Stimulated activated CD4-positive, alpha-beta T cell treated with anti-CD3 and anti-CD28 coated beads, TNF-alpha, amount 100 ng/mL, for 24 hours (primary cell): ENCODE measurements around the gene H1-8.
"Not testable (repeated sequence)": the region's sequence is repeated elsewhere in the genome, so short reads cannot be mapped to it uniquely, and the experiment has no call there.

Experiments
- DNase-seq, 3 experiments: peaks; one replicate each; pipeline ENCODE4 v3.0.0-alpha.2; 2020; ENCODE audit warnings: low read depth in 3 of 3

The H1-8 gene

GRCh38 chr3:129515108-129515820, 27.7 kb upstream of the H1-8 start:
- DNase-seq: not testable (repeated sequence)

GRCh38 chr3:129515821-129516432, 27.0 kb upstream of the H1-8 start:
- DNase-seq: not testable (repeated sequence)

GRCh38 chr3:129517516-129517915, 25.5 kb upstream of the H1-8 start:
- DNase-seq: no peak

GRCh38 chr3:129518038-129518561, 24.9 kb upstream of the H1-8 start:
- no peak for DNase-seq

- DNase-seq: no peak
Observed at GRCh38 chr3:129518581-129518980, 24.4 kb upstream of the H1-8 start.

GRCh38 chr3:129519449-129519848, 23.5 kb upstream of the H1-8 start:
- DNase-seq: no peak

- no peak for DNase-seq
Observed at GRCh38 chr3:129519896-129520715, 22.9 kb upstream of the H1-8 start.

GRCh38 chr3:129520960-129521359, 22.0 kb upstream of the H1-8 start:
- DNase-seq: no peak

GRCh38 chr3:129521611-129522010, 21.4 kb upstream of the H1-8 start:
- no peak for DNase-seq

- no peak for DNase-seq
Observed at GRCh38 chr3:129522953-129523352, 20.0 kb upstream of the H1-8 start.

- no peak for DNase-seq
Observed at GRCh38 chr3:129524081-129524480, 18.9 kb upstream of the H1-8 start.

- no peak for DNase-seq
Observed at GRCh38 chr3:129525341-129525968, 17.5 kb upstream of the H1-8 start.

GRCh38 chr3:129526121-129526900, 16.7 kb upstream of the H1-8 start:
- DNase-seq: no peak

GRCh38 chr3:129527262-129527661, 15.7 kb upstream of the H1-8 start:
- DNase-seq: no peak

- no peak for DNase-seq
Observed at GRCh38 chr3:129528589-129529100, 14.3 kb upstream of the H1-8 start, which contains the start of gene RHO. Gene RHO, plus strand, starts transcription at chr3:129528639. Its CDS starts 95 bp downstream, at chr3:129528734.

GRCh38 chr3:129529436-129530210, 13.4 kb upstream of the H1-8 start:
- no peak for DNase-seq

- DNase-seq: no peak
Observed at GRCh38 chr3:129530251-129530791, 12.7 kb upstream of the H1-8 start.

GRCh38 chr3:129530821-129531220, 12.2 kb upstream of the H1-8 start:
- DNase-seq: no peak

GRCh38 chr3:129531699-129532098, 11.3 kb upstream of the H1-8 start:
- DNase-seq: no peak

GRCh38 chr3:129532261-129532660, 10.7 kb upstream of the H1-8 start:
- DNase-seq: no peak
